ENCODE data around the gene CCL5.
"Not testable (repeated sequence)": the region's sequence is repeated elsewhere in the genome, so short reads cannot be mapped to it uniquely, and the experiment has no call there.

The CCL5 gene

GRCh38 chr17:35898283-35899070, 18.3 kb upstream of the CCL5 start:
- ATAC-seq: peak; percentile 72
- DNase-seq: peak; percentile 68

- DNase-seq, ATAC-seq: not testable (repeated sequence)
Measured at GRCh38 chr17:35897772-35898171, 17.6 kb upstream of the CCL5 start.

GRCh38 chr17:35895636-35896587, 15.8 kb upstream of the CCL5 start:
- ATAC-seq: peak; percentile 71
- DNase-seq: peak; percentile 57

GRCh38 chr17:35894206-35894605, 14.0 kb upstream of the CCL5 start:
- no peak for ATAC-seq
- no peak for DNase-seq

GRCh38 chr17:35893751-35894150, 13.6 kb upstream of the CCL5 start:
- ATAC-seq (no peak), DNase-seq (no peak)

GRCh38 chr17:35892091-35893035, 12.2 kb upstream of the CCL5 start:
- ATAC-seq (peak; percentile 74), DNase-seq (peak; percentile 83)

- ATAC-seq: no peak
- DNase-seq: no peak
Measured at GRCh38 chr17:35891269-35891668, 11.1 kb upstream of the CCL5 start.

- DNase-seq (peak; percentile 44), ATAC-seq (peak; percentile 26)
Measured at GRCh38 chr17:35890774-35891155, 10.6 kb upstream of the CCL5 start.

GRCh38 chr17:35889818-35890773, 9.9 kb upstream of the CCL5 start:
- no peak for DNase-seq

GRCh38 chr17:35889241-35889640, 9.1 kb upstream of the CCL5 start:
- DNase-seq (no peak), ATAC-seq (peak; percentile 72)

More at GRCh38 chr17:35889818-35890773, 9.9 kb upstream of the CCL5 start:
- ATAC-seq: no peak

- DNase-seq (no peak), ATAC-seq (no peak)
Measured at GRCh38 chr17:35878361-35878760, 1.8 kb downstream of the CCL5 start.

- no peak for ATAC-seq
Measured at GRCh38 chr17:35877345-35878029, 2.7 kb downstream of the CCL5 start.

GRCh38 chr17:35876534-35876933, 3.6 kb downstream of the CCL5 start:
- DNase-seq: no peak
- no peak for ATAC-seq

More at GRCh38 chr17:35877345-35878029, 2.7 kb downstream of the CCL5 start:
- DNase-seq: no peak

GRCh38 chr17:35875800-35876139, 4.4 kb downstream of the CCL5 start:
- ATAC-seq (no peak), DNase-seq (no peak)

- DNase-seq (no peak), ATAC-seq (no peak)
Measured at GRCh38 chr17:35875072-35875799, 4.9 kb downstream of the CCL5 start.

- DNase-seq (no peak), ATAC-seq (no peak)
Measured at GRCh38 chr17:35872196-35872980, 7.8 kb downstream of the CCL5 start.

- DNase-seq: no peak
- peak; percentile 75 for ATAC-seq
Measured at GRCh38 chr17:35870906-35871819, 9.0 kb downstream of the CCL5 start.

GRCh38 chr17:35868737-35869136, 11.4 kb downstream of the CCL5 start, which contains the start of gene HEATR9:
TSS of gene HEATR9 (minus strand) at chr17:35868891. CDS start at chr17:35868742, 149 bp downstream.
- no peak for DNase-seq
- ATAC-seq: no peak

Measured in stimulated activated naive CD8-positive, alpha-beta T cell treated with anti-CD3 and anti-CD28 coated beads, Interleukin-15, Interleukin-2, amounts not matched to agents 100 U/mL and 50 U/mL, for 24 hours (primary cell).